DMS53 treated with DMSO at 0.1 percent for 48 hours (cell line): ENCODE measurements around the gene SPATA24.
"Not testable (repeated sequence)": the region's sequence is repeated elsewhere in the genome, so short reads cannot be mapped to it uniquely, and the experiment has no call there.

ENCODE experiments used
- DNase-seq: peaks from one replicate; lab custom pipeline; 2025; ENCODE audit not compliant: unreplicated experiment; lab: John Stamatoyannopoulos, UW

The SPATA24 gene, protein sequence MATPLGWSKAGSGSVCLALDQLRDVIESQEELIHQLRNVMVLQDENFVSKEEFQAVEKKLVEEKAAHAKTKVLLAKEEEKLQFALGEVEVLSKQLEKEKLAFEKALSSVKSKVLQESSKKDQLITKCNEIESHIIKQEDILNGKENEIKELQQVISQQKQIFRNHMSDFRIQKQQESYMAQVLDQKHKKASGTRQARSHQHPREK

DNA sequence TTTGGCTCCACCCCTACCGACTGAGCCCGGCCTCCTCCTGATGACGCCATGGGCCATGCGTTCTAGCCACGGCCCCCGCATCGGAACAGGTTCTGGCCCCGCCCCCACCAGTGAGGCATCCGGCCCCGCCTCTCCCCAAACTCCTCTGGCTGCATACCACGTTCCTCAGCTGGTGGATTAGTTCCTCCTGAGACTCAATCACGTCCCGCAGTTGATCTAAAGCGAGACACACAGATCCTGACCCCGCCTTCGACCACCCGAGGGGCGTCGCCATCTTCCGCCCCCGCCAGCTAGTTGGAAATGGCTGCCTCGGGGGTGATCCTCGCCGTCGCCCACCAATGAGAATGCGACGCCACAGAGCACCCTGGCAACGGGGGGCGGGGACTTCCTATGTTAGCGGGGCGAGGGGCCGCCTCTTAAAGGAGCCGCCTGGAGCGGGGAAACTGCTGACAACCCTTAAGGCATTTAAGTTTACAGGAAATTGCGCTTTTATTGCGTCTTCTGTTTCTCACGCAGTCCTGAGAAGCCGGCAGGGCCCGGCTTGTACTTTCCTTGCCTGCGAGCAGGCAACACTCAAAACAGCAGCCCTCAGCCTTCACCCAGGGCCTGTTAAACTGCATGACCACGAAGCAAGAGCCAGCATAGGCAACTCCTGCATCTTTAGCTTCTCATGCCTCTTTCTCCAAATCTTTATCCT lies at the start of gene SPATA24:
Gene SPATA24, minus strand, starts transcription at position 303 of the 697 bp plus-strand sequence. Its CDS starts 29 bp downstream, at position 274.
- peak; percentile 96 for DNase-seq

DNA sequence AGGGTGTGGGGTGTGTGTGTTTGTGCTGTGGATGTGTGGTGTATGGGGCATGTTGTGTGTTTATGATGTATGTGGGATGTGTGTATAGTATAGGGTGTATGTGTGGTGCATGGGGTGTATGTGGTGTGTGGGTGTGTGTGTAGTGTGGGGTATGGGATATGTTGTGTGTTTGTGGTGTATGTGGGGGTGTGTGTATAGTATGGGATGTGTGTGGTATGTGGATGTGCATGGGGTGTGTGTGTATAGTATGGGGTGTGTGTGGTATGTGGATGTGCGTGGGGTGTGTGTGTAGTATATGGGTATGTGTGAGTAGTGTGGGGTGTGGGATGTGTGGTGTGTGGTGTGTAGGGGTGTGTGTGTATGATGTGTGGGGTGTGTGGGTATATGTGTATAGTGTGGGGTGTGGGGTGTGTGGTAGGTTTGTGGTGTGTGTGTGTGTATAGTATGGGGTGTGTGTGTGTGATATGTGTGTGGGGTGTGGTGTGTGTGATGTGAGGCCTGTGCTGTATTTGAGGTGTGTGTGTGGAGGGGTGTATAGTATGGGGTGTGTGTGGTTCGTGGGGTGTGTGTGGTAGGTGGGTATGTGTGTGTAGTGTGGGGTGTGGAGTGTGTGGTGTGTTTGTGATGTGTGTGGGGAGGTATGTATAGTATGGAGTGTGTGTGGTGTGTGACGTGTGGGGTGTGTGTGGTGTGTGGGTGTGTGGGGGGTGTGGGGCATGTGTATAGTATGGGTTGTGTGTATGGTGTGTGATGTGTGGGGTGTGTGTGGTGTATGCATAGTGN lies 48.2 kb upstream of the SPATA24 start:
- no peak for DNase-seq

DNA sequence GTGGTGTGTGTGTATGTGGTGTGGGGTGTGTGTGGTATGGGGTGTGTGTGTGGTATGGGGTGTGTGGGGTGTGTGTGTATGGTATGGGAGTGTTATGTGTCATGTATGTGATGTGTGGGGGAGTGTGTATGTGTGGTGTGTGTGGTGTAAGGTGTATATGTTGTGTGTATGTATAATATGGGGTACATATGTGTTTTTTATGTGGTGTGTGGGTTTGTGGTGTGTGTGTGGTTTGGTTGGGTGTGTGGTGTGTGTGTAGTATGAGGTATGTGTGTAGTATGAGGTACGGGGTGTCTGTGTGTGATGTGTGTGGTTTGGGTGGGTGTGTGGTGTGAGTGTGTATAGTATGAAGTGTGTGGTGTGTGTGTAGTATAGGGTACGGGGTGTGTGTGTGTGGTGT lies 47.3 kb upstream of the SPATA24 start:
- DNase-seq = no peak

DNA sequence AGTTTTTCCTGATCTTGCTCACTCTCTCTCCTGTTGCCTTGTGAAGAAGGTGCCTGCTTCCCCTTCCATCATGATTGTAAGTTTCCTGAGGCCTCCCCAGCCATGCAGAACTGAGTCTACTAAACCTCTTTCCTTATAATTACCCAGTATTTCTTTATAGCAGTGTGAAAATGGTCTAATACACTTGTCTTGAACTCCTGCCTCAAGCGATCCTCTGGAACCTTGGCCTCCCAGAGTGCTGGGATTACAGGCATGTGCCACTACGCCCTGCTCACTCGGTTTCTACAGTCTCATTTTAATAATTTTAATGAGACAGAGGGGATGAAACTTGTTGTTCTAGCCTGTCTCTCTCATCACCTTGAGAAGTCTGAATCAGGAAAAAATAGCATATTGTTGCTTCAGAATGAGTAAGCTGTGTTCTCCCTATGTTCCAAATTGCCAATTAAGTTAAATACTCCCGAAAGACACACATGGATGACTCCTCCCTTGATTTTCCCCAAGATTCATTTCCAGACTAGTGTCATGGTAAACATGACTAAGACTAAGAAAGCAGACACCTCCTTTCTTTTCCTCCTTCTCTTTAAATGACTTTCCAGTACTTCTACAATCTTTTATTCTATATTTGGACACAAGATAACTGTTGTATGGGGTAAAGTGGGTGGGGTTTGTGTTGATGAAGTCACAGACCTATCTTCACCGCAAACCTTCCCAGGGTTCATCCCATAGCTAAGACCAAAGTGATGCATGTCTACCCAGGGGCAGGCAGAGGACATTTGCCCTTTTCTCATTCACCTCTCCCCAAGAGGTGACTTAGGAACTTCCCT lies 43.3 kb upstream of the SPATA24 start:
- no peak for DNase-seq

DNA sequence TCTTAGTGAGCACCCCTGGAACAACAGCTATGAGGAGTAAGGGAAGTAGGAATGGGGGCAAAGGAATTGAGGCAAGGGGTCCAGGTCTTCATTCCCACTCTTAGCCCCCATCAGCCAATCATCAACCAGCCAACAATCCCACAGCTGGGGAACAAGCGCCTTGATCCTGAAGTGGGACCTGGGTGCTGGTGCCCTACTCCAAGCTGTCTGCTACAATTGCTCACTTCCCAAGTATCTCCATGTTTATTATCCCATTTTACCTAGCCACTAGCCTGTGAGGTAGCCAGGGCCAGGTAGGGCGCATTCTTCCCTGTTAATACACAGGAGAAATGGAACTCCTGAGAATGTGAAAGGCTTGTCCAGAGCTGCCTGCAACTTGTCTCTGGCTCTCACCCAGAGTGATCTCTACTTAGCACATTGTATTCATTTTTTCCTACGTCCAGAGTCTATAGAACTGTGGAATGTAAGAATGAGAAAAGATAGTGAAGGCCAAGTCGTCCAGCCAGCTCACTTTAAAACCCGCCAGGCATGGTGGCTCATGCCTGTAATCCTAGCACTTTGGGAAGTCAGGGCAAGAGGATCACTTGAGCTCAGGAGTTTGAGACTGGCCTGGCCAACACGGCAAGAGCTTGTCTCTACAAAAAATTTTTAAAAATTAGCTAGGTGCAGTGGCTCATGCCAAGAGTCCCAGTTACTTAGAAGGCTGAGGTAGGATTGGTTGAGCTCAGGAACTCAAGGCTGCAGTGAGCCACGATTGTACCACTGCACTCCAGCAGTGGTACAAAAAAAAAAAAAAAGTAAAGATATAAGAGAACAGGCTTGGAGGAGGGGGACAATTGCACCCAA lies 41.7 kb upstream of the SPATA24 start:
- no peak for DNase-seq

DNA sequence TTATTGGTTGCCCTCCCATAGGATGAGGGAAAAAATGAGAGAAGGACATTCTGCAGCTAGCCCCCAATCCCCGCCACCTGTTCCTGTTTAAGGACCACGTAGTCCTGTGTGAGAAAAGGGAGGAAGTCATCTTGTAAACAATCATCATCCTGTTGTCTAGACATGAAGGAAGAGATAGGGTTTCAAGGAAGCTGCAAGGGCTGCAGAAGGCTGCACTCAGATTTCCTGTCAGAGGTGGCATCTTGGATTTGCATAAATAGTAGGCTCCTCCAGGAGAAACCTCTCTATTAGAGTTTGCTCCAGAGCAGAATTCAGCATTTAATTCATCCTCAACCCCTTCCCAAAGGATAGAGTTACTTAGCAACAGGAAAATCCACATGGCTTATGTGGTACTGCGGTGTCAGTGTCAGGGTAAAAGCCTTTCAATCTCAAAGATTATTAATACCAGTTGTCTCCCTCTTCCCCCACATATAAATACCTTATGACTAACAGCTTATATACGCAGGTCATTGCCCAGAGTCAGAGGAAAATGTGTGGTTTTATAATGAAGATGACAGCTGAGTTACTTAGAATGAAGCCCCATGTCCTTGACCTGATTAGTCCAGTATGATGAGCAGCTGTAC lies 40.1 kb upstream of the SPATA24 start:
- DNase-seq = no peak

DNA sequence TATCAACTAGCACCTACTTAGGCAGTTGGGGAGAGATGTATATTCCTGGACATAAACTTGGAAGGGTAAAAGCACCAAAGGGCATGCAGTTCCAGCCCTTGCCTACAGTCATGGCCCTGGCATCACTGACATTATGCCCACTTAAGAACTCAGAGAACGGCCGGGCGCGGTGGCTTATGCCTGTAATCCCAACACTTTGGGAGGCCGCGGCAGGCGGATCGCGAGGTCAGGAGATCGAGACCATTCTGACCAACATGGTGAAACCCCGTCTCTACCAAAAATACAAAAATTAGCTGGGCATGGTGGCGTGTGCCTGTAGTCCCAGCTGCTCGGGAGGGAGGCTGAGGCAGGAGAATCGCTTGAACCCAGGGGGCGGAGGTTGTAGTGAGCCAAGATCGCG lies 36.5 kb upstream of the SPATA24 start:
- DNase-seq = not testable (repeated sequence)

DNA sequence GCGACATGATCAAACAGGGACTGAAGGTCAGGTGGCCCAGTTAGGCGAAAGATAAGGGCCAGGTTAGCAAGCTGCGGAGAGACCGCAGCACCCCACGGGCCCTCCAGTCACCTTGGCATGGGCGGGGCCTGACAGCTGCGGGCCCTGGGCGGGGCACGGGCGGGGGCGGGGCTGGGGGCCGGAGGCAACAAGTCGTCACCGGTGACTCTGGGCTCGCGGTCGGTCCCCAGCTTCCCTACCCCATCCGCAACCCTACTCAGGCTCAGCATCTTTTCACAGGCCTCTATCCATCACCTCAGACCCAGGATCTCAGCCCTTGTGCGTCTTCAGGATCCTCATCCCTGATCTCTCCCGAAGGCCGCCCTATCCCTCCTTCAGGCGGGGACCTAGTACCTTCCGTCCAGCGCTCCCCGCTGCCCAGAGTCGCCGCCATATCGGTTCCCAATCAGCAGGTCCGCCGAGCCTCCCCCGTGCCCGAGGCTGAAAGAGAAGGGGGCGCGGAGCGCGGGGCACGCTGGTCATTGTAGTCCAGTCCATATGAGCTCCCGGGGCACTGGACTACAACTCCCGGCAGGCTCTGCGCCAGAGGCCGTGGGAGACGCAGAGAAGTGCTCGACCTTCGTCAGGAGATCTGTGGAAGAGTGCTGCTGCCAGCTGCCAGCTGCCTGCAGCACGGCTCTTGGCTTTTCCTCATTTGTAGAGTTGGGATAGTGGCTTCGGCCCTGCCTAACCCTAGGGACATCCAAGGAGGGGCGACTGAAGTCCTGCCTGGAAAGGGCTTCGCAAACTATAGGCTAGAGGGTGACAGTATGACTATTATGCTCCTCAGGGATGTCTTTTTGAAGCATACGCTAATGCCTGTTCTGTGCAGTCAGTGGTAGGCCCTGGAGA lies 35.4 kb upstream of the SPATA24 start, which contains the start of gene DNAJC18:
Gene DNAJC18, minus strand, starts transcription at position 513 of the 891 bp plus-strand sequence. Its CDS starts 80 bp downstream, at position 433.
- DNase-seq = peak; percentile 85

DNA sequence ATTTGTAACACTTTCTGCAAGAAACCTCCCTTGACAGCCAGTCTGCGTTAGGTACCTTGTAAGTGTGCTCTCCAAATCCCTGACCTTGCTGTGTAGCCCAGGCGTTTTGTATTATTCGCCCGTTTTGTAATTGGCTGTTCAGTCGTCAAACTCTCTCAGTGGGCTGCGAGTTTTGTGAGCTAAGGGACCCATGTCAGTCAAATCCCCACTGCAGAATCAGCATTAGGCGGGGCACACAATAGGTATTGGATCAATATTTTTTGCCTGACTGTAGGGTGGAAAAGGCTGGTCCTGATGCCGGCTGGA lies 34.8 kb upstream of the SPATA24 start:
- no peak for DNase-seq

DNA sequence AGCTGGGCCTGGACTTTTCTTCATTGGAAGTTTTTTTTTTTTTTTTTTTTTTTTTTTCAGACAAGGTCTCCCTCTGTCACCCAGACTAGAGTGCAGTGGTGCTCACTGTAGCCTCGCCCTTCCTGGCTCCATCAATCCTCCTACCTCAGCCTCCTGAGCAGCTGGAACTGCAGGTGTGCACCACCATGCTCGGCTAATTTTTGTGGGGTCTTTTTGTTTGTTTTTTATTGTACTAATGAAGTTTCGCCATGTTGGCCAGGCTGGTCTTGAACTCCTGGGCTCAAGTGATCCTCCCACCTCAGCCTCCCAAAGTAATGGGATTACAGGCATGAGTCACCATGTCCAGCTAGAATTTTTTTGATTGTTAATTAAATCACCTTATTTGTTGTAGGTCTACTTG lies 31.8 kb upstream of the SPATA24 start:
- no peak for DNase-seq

DNA sequence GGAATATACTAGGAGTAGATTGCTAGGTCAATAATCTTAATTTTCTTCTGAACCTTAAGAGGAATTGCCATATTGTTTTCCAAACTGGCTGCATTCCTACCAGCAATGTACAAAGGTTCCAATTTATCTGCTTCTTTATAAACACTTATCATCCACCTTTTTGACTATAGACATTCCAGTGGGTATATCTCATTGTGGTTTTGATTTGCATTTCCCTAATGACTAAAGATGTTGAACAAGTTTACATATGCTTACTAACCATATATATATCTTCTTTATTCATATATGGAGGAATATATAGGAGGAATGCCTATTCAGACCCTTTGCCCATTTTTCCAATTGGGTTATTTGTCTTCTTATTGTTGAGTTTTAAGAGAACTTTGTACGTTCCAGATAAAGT lies 27.8 kb upstream of the SPATA24 start:
- no peak for DNase-seq

DNA sequence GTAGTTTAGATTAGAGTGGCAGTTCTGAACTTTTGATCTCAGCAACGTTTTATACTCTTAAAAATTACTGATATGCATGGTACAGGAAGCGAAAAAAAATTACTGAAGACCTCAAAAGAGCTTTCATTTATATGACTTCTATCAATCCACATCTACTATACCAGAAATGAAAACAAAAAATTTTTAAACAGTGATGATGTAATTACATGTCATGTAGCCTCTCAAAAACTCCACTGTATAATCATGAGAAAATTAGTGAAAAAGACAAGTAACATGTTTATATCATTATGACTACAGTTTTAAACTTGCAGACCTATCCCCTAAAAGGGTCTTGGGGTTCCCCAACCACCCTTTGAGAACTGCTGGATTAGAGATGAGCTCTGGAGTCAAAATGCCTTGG lies 26.1 kb upstream of the SPATA24 start:
- no peak for DNase-seq

DNA sequence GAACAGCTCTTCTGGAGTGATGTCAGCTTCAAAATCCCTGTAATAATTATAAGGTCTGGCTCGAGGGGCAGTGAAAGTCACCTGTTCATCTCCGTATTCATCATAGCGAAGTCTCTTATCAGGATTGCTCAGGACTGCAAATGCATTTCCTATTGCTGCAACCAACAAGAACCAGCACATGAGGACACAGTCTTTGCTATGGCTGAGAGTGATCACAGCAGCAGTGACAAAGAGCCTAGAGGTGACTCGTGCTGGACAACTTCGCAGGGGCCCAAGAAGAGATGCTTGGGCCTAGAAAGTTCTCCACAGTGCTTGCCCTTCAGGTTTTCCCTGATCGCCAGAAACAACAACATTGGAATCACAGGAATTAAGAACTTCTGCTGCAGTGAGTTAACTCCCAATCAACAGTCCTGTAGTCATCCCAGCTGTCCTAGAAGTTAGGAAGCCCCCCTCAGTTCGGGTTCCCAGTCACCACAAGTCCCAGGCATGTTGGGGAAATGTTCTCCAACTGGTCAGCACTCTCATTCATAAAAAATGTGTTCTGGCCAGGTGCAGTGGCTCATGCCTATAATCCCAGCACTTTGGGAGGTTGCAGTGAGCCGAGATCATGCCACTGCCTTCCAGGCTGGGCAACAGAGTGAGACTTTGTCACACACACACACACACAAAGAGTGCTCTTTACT lies 22.5 kb upstream of the SPATA24 start:
- DNase-seq = no peak

DNA sequence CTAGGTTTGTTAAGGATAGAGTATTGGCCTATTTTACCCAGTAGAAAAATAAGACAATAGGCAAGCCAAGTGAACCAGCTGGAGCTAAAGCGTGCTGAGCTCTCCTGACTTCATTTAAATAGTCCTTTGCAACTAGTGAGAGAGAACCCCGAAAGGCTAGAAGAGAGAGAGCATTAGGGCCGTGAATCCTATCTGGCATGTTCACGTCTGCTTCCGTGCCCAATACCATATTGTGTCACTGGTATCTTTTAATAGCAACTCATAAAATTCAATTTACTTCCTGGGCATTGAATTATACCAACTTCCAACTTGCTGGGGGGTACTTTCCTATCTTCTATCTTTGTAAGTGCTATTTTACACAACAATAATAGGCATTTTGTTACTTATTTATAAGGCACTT lies 21.6 kb upstream of the SPATA24 start:
- DNase-seq = no peak

DNA sequence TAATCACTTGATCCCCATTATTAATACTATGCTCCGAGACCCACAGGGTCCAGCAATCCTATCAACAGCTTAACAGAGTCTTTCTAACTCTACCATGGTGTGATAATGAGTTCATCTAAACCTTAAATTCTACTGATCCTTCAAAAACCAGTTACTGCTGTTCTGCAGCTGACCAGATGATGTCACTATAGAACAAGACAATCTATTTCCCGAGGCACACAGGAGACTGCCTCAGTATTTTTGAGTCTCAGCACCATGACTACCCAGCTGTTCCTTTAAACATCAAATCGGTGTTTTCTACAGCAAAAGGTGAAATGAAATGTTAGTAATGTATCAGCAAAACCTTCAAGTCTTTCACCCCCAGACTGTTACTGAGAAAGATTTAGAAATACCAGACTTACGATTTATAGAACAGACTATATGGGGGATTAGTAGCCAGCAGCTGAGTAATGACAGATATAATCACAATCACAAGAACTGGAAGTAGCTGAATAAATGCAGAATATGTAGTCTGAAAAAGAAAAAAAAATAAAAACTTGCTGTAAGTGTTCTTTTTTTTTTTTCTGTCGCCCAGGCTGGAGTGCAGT lies 18.5 kb upstream of the SPATA24 start:
- DNase-seq = peak; percentile 58

DNA sequence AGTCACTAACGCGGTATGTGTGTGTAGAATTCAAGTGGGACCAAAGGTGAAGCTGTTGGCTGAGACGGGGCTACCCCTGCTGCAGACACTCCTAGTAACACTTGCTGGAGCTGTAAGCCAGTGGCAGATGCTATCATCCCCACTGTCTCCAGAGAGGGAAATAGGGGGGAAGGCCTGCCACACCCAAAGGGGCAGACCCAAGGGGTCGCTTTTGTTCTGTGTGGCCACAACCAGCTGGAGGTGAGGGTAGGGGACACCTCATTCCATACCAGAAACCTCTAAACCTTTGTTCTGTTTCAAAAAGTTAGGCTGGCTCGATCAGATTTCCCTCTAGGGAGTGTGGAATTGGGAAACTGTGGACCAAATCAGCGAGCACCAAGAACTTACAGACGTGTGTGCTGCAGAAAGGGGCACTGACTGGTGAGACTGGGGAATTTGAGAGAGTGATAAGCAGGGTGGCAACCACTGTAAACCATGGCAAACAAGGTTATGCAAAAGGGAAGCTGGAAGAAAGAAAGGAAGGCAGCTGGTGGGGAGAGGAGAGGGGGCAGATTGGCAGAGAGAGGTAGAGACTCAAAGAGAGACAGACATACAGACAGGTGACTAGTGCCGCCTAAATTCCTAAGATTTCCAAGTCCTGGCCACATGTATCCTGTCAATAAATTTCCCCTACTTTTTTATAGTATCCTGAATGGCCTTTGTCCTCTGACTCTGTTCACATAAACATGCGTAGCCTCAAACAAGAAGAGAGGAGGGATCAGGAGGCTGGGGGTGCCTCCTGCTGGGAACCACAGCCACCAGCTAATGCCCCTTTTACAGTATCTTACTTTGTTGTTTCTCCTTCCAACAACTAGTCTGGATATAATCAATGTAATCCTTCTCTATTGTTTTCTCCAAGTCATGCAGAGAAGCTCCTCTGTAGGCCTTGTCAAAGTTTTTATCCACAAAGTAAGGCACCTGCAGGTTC lies 15.6 kb upstream of the SPATA24 start:
- DNase-seq = no peak

DNA sequence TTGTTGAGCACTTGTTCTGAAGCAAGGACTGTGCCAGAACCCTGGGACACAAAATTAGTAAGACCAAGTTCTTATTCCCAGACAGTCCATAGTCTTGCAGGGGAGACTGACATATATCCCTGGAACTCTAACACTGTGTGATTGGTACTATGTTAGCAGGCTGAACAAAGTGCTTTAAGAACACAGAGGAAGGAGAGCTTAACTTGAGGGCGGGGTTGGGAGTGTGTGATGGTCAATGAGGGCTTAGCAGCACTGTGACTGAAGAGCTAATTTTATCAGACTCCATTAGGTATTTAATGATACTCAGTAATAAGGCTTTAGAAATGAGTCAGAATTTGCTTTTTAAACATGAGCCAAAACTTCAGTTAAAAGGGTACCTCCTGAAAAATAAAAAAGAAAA lies 14.9 kb upstream of the SPATA24 start:
- no peak for DNase-seq
